ENCODE results near the gene SRMS. TPM values are rescaled to one million over a fixed set of nuclear protein-coding genes. Genes with fewer than 3 reads are reported as not detected.

The SRMS gene
- total RNA-seq, 1 experiment from 2014 or later = 0.22 TPM

DNA sequence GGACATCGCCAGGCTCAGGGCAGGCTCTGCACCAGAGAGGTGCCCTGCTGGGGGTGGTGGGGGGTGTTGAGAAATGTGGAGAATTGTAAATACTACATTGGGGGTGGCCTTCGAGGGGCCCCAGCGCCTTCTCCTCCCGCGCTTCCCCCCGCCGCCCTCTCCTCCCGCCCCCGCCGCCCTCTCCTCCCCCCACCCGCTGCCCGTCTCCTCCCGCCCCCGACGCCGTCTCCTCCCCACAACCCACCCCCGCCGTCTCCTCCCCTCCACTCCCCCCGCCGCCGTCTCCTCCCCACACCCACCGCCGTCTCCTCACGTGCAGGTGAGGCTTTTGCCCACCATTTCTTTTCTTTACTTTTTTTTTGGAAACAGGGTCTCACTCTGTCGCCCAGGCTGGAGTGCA, 1.5 kb upstream of the SRMS start:
- no peaks in the 10 kb centered on the region for H3F3A ChIP-seq (ENCODE audit: low read length, unreplicated experiment)
- no peaks in the 10 kb centered on the region for H4K20me1 ChIP-seq (ENCODE audit: low read length)
- H3K79me2 ChIP-seq (ENCODE audit: low read length) = no peaks in the 10 kb centered on the region
- no TSS peak for BruUV-seq (replicated peaks)
- no peaks in the 10 kb centered on the region for H3K36me3 ChIP-seq (ENCODE audit: low read depth, low read length)
- no peak overlapping the region for H2AFZ ChIP-seq (ENCODE audit: low read length)
- DNase-seq = no peak
- ATAC-seq = no peak
- H3K4me1 ChIP-seq (ENCODE audit: insufficient read depth, low read length) = peaks cover 36% of the 10 kb centered on the region
- H3K4me3 ChIP-seq (ENCODE audit: low read length) = no peak overlapping the region
- POLR2A ChIA-PET (ENCODE audit: unreplicated experiment) = no interaction called here
- TF ChIP-seq EZH2 (IDR thresholded peaks at IDR 0.05; ENCODE audit: low read length, unreplicated experiment) = no peak
- TF ChIP-seq CTCF (conservative IDR thresholded peaks at IDR 0.05; ENCODE audit: low read depth, low read length) = no peak
- TF ChIP-seq EZH2phosphoT487 (IDR thresholded peaks at IDR 0.05; ENCODE audit: borderline replicate concordance, low read length) = no peak
- intact Hi-C loops (cut with micrococcal nuclease) = no loop called here
- CTCF ChIA-PET = no interaction called here
- no peak overlapping the region for H3K4me2 ChIP-seq (ENCODE audit: low read length)
- no peak overlapping the region for H3K9ac ChIP-seq (ENCODE audit: low read length)
- H3K9me3 ChIP-seq (ENCODE audit: low read length) = no peaks in the 10 kb centered on the region
- H3K27me3 ChIP-seq (ENCODE audit: low read length) = no peaks in the 10 kb centered on the region
- H3K27ac ChIP-seq (ENCODE audit: low read length) = no peak overlapping the region
- H3K9me2 ChIP-seq (replicated peaks; ENCODE audit: low read length) = no peaks in the 10 kb centered on the region

- Histone ChIP-seq H3F3A (ENCODE audit: low read length, unreplicated experiment) (no peaks in the 10 kb centered on the region), H3K4me3 (ENCODE audit: low read length) (no peak overlapping the region), H3K9me2 (replicated peaks; ENCODE audit: low read length) (no peaks in the 10 kb centered on the region), H3K27ac (ENCODE audit: low read length) (no peak overlapping the region), H2AFZ (ENCODE audit: low read length) (no peak overlapping the region), H3K4me1 (ENCODE audit: insufficient read depth, low read length) (peaks cover 36% of the 10 kb centered on the region), H3K4me2 (ENCODE audit: low read length) (no peak overlapping the region), H3K79me2 (ENCODE audit: low read length) (no peaks in the 10 kb centered on the region), H3K9me3 (ENCODE audit: low read length) (no peaks in the 10 kb centered on the region), H3K27me3 (ENCODE audit: low read length) (no peaks in the 10 kb centered on the region), H3K36me3 (ENCODE audit: low read depth, low read length) (no peaks in the 10 kb centered on the region), H4K20me1 (ENCODE audit: low read length) (no peaks in the 10 kb centered on the region), H3K9ac (ENCODE audit: low read length) (no peak overlapping the region)
- no TSS peak for BruUV-seq (replicated peaks)
- TF ChIP-seq CTCF (conservative IDR thresholded peaks at IDR 0.05; ENCODE audit: low read depth, low read length) = no peak
- no peak for TF ChIP-seq EZH2phosphoT487 (IDR thresholded peaks at IDR 0.05; ENCODE audit: borderline replicate concordance, low read length)
- no peak for TF ChIP-seq EZH2 (IDR thresholded peaks at IDR 0.05; ENCODE audit: low read length, unreplicated experiment)
- CTCF ChIA-PET = no interaction called here
- intact Hi-C loops (cut with micrococcal nuclease) = no loop called here
- ATAC-seq (no peak), DNase-seq (no peak)
- POLR2A ChIA-PET (ENCODE audit: unreplicated experiment) = no interaction called here
These were observed 993 bp upstream of the SRMS start for GRCh38 chr20:63548542-63548941.

GRCh38 chr20:63546956-63547724, 409 bp downstream of the SRMS start:
- no TSS peak for BruUV-seq (replicated peaks)
- CTCF ChIA-PET = no interaction called here

More at GRCh38 chr20:63546956-63547724, 409 bp downstream of the SRMS start:
- Histone ChIP-seq H3K27me3 (ENCODE audit: low read length) (no peaks in the 10 kb centered on the region), H3K9ac (ENCODE audit: low read length) (no peak overlapping the region), H3K79me2 (ENCODE audit: low read length) (no peaks in the 10 kb centered on the region), H3K9me3 (ENCODE audit: low read length) (no peaks in the 10 kb centered on the region), H3K36me3 (ENCODE audit: low read depth, low read length) (no peaks in the 10 kb centered on the region), H3K4me3 (ENCODE audit: low read length) (no peak overlapping the region), H4K20me1 (ENCODE audit: low read length) (no peaks in the 10 kb centered on the region), H2AFZ (ENCODE audit: low read length) (no peak overlapping the region), H3K4me1 (ENCODE audit: insufficient read depth, low read length) (peaks cover 29% of the 10 kb centered on the region), H3K27ac (ENCODE audit: low read length) (no peak overlapping the region), H3K4me2 (ENCODE audit: low read length) (no peak overlapping the region), H3K9me2 (replicated peaks; ENCODE audit: low read length) (no peaks in the 10 kb centered on the region), H3F3A (ENCODE audit: low read length, unreplicated experiment) (no peaks in the 10 kb centered on the region)
- TF ChIP-seq EZH2phosphoT487 (IDR thresholded peaks at IDR 0.05; ENCODE audit: borderline replicate concordance, low read length) (no peak), CTCF (conservative IDR thresholded peaks at IDR 0.05; ENCODE audit: low read depth, low read length) (no peak), EZH2 (IDR thresholded peaks at IDR 0.05; ENCODE audit: low read length, unreplicated experiment) (no peak)
- intact Hi-C loops (cut with micrococcal nuclease) = no loop called here
- ATAC-seq (no peak), DNase-seq (no peak)
- POLR2A ChIA-PET (ENCODE audit: unreplicated experiment) = no interaction called here

All from PC-3 (cell line).